RWPE2 (cell line): Measurements from ENCODE around the gene GAS2L1.

Source experiments
- ATAC-seq: fragments of 200-7000 bp; cut with Tn5 transposase; 3 replicates; pipeline ENCODE4 v1.9.1; 2021; ENCODE audit warnings: low read depth
- DNase-seq: peaks from one replicate; pipeline ENCODE4 v3.0.0-alpha.2; 2020; ENCODE audit warnings: low spot score
- H3K27ac ChIP-seq: fragments of 450-650 bp; 2 replicates; pipeline ENCODE4 v1.5.1; 2017; ENCODE audit warnings: mild to moderate bottlenecking; ENCODE audit not compliant: poor library complexity, severe bottlenecking
- H3K27me3 ChIP-seq: fragments of 250-450 bp; sonication (Bioruptor Pico); 2 replicates; pipeline ENCODE4 v1.5.1; 2021; ENCODE audit warnings: mild to moderate bottlenecking, moderate library complexity; ENCODE audit not compliant: insufficient read depth, poor library complexity, severe bottlenecking
- H3K36me3 ChIP-seq: fragments of 250-450 bp; sonication (Bioruptor Pico); 2 replicates; pipeline ENCODE4 v1.5.1; 2020; ENCODE audit warnings: low read depth, mild to moderate bottlenecking, moderate library complexity
- H3K4me1 ChIP-seq: fragments of 250-450 bp; sonication (Bioruptor Pico); 2 replicates; pipeline ENCODE4 v1.5.1; 2021; ENCODE audit warnings: mild to moderate bottlenecking, moderate library complexity; ENCODE audit not compliant: insufficient read depth, poor library complexity, severe bottlenecking
- H3K4me3 ChIP-seq: fragments of 250-450 bp; sonication (Bioruptor Pico); 2 replicates; pipeline ENCODE4 v1.5.1; 2021; ENCODE audit warnings: mild to moderate bottlenecking, moderate library complexity; ENCODE audit not compliant: severe bottlenecking
- H3K9me3 ChIP-seq: fragments of 250-450 bp; sonication (Bioruptor Pico); 2 replicates; pipeline ENCODE4 v1.5.1; 2021; ENCODE audit warnings: mild to moderate bottlenecking, moderate library complexity; ENCODE audit not compliant: severe bottlenecking
- TF ChIP-seq, protein P1 (sequence below): fragments of 450-650 bp; IDR thresholded peaks from one replicate; pipeline ENCODE4 v1.5.1; 2017; ENCODE audit warnings: mild to moderate bottlenecking, moderate library complexity; ENCODE audit not compliant: poor library complexity, severe bottlenecking

GAS2L1 gene

DNA sequence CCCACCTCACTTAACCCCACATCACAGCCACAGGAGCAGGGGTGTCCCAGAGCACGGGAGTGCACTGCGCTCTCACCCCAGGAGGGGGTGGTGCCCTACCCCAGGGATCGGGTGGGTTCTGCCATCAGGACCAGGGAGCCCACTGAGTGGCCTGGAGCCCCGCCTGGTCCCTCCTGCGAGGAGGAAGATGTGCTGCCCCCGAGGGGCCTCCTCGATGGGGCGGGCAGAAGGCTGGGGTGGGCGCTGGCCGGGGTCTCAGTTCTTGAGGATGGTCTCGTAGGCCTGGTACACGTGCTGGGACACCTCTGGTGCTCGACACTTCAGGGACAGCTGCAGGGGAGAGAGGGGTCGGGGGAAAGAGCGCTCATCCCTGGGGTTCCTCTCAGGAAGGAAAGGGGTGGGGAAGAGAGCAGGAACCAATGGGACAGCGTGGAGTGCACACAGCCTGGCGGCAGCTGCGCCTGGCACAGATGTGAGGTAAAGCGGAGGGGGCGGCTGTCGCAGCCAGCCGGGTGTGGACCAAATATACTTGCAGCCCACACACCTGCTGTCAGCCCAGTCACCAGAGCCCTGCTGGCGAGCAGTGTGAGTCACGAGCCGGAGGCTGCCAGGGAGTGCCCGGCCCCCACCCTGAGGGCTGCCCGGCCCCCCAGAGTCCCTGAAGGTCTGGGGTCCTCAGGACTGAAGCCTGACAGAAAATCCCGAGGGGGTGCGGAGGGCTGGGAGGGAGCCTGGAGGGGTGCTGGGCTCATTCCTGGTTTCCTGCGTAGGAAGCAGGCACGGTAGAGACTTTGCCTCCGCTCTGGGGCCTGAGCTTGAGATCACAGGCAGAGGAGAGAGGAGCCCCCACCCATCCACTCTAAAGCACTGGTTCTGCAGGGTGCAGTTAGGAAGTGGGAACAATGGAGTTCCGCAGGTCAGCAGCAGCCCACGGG, 22.4 kb downstream of the GAS2L1 start:
- Histone ChIP-seq H3K4me1 (no peaks in the 10 kb centered on the region), H3K36me3 (peaks cover 7% of the 10 kb centered on the region; the same call in 1 of the 2 replicates), H3K27ac (no peak overlapping the region), H3K27me3 (no peaks in the 10 kb centered on the region), H3K4me3 (no peak overlapping the region), H3K9me3 (no peaks in the 10 kb centered on the region)
- TF ChIP-seq, protein P1, sequence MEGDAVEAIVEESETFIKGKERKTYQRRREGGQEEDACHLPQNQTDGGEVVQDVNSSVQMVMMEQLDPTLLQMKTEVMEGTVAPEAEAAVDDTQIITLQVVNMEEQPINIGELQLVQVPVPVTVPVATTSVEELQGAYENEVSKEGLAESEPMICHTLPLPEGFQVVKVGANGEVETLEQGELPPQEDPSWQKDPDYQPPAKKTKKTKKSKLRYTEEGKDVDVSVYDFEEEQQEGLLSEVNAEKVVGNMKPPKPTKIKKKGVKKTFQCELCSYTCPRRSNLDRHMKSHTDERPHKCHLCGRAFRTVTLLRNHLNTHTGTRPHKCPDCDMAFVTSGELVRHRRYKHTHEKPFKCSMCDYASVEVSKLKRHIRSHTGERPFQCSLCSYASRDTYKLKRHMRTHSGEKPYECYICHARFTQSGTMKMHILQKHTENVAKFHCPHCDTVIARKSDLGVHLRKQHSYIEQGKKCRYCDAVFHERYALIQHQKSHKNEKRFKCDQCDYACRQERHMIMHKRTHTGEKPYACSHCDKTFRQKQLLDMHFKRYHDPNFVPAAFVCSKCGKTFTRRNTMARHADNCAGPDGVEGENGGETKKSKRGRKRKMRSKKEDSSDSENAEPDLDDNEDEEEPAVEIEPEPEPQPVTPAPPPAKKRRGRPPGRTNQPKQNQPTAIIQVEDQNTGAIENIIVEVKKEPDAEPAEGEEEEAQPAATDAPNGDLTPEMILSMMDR = no peak
- peak; percentile 24; the same call in 1 of the 3 replicates for ATAC-seq
- no peak for DNase-seq

DNA sequence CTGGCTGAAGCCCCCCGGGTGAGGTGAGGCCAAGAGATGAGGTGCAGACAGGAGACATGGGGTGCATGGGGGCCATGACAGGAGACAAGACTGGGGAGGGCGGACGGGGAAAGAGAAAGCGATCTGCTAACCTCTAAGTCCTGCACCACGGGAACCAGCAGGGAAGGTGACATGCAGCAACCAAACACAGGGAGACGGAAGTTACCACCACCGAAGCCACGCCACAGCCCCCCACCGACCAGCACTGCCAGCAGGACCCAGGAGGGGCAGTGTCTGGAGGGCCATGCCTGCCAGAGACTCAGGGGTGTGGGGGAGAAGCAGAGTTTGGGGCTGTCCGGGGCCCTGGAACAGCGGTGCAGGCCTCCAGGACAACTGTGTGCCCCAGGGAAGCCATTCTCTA, 23.1 kb downstream of the GAS2L1 start:
- H3K4me3 ChIP-seq = no peak overlapping the region
- H3K27ac ChIP-seq = no peak overlapping the region
- ATAC-seq = no peak
- no peaks in the 10 kb centered on the region for H3K27me3 ChIP-seq
- H3K36me3 ChIP-seq = peaks cover 7% of the 10 kb centered on the region; the same call in 1 of the 2 replicates
- H3K9me3 ChIP-seq = no peaks in the 10 kb centered on the region
- TF ChIP-seq, protein P1 = no peak
- no peak for DNase-seq
- no peaks in the 10 kb centered on the region for H3K4me1 ChIP-seq

GRCh38 chr22:29330291-29330690, 23.8 kb downstream of the GAS2L1 start:
- Histone ChIP-seq H3K4me1 (no peaks in the 10 kb centered on the region), H3K27ac (no peak overlapping the region), H3K9me3 (no peaks in the 10 kb centered on the region), H3K27me3 (no peaks in the 10 kb centered on the region), H3K4me3 (no peak overlapping the region), H3K36me3 (peaks cover 8% of the 10 kb centered on the region; the same call in 1 of the 2 replicates)
- TF ChIP-seq, protein P1 = no peak
- DNase-seq (no peak), ATAC-seq (no peak)

DNA sequence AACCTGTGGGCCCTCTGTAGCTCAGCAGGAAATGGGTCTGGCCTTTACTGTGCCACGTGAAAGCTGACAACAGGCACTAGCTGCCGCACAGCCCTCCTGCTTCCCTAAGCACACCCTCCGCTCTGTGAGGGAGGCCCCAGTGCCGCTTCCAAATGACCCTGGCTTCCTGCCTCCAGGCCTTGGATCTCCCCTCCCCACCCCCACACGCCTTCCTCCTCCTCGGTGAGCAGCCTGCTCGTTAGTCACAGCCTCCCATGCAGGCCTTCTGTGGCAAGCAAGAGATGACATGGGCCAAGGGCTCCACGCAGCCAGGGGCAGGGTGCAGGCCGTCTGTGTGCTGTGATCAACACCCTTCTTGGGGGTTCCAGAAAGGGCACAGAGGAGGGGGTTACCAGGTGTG, 24.3 kb downstream of the GAS2L1 start:
- Histone ChIP-seq H3K4me1 (no peaks in the 10 kb centered on the region), H3K9me3 (no peaks in the 10 kb centered on the region), H3K27me3 (no peaks in the 10 kb centered on the region), H3K27ac (no peak overlapping the region), H3K36me3 (peaks cover 12% of the 10 kb centered on the region; the same call in 1 of the 2 replicates), H3K4me3 (no peak overlapping the region)
- ATAC-seq (no peak), DNase-seq (no peak)
- TF ChIP-seq, protein P1 = no peak

GRCh38 chr22:29331213-29331612, 24.8 kb downstream of the GAS2L1 start:
- H3K4me1 ChIP-seq = no peaks in the 10 kb centered on the region
- no peaks in the 10 kb centered on the region for H3K9me3 ChIP-seq
- no peaks in the 10 kb centered on the region for H3K27me3 ChIP-seq
- H3K36me3 ChIP-seq = peaks cover 17% of the 10 kb centered on the region; the same call in 1 of the 2 replicates
- DNase-seq (no peak), ATAC-seq (no peak)
- H3K27ac ChIP-seq = no peak overlapping the region
- TF ChIP-seq, protein P1 = no peak
- no peak overlapping the region for H3K4me3 ChIP-seq
